Measurements from ENCODE around the gene FZD7. TPM values are rescaled to one million over a fixed set of nuclear protein-coding genes. Genes with fewer than 3 reads are reported as not detected.
A peak's percentile ranks its signal among the peaks of the same experiment; 100 is the strongest.

The FZD7 gene
- total and polyA plus RNA-seq, 2 of the 8 experiments (the other 6 are each of a cell fraction or from before 2014, with no cell fraction given) = 176 to 246 TPM

- Histone ChIP-seq H2BK12ac (ENCODE audit: low read depth, low read length) (peak overlapping the region; percentile 99), H4K8ac (ENCODE audit: extremely low read depth, insufficient read depth, low read length) (peak overlapping the region; percentile 75; the same call in 1 of the 2 replicates), H3K36me3 (ENCODE audit: control insufficient read depth in 2 of 4, insufficient read depth in 4 of 4, low read length in 3 of 4) (no peaks in the 10 kb centered on the region), H4K20me1 (replicated peaks in 1 of 2; ENCODE audit: control insufficient read depth in 1 of 2, insufficient read depth in 2 of 2, low read length in 2 of 2) (no peaks in the 10 kb centered on the region), H4K5ac (ENCODE audit: insufficient read length, low read depth, low read length) (peak overlapping the region; percentile 92), H3K23ac (ENCODE audit: insufficient read length) (no peak overlapping the region), H2BK15ac (ENCODE audit: low read length) (0 out of 2 replicates have a peak overlapping the region, but pooled peaks have one; percentile 12), H3K79me2 (ENCODE audit: control insufficient read depth in 1 of 2, insufficient read depth in 2 of 2, low read length in 2 of 2) (no peaks in the 10 kb centered on the region), H3K9me3 (ENCODE audit: insufficient read depth in 2 of 2, low read depth in 1 of 2, low read length in 1 of 2) (no peaks in the 10 kb centered on the region), H3K18ac (ENCODE audit: extremely low read depth, low read length) (peak overlapping the region; percentile 79), H3K4me2 (ENCODE audit: insufficient read depth in 1 of 2, low read depth in 2 of 2, low read length in 2 of 2) (peak overlapping the region; percentile 68 to 78), H3K23me2 (ENCODE audit: low read depth, low read length) (no peaks in the 10 kb centered on the region; the same call in 1 of the 2 replicates), H2AFZ (ENCODE audit: low read length) (no peak overlapping the region), H2BK5ac (ENCODE audit: low read depth, low read length) (peak overlapping the region; percentile 93), H3K4me3 (ENCODE audit: extremely low read depth in 1 of 4, insufficient read depth in 2 of 4, low read depth in 3 of 4, low read length in 4 of 4) (peak overlapping the region; percentile 4 to 42 (median 20); a peak in 4 of 8 replicates), H4K91ac (replicated peaks; ENCODE audit: insufficient read length, low read length) (peak overlapping the region; percentile 80), H3K4me1 (replicated peaks in 1 of 4; ENCODE audit: control insufficient read depth in 3 of 4, insufficient read depth in 4 of 4, low read length in 3 of 4) (peaks cover 13 to 28% (median 25%) of the 10 kb centered on the region in 4 experiments), H2BK120ac (replicated peaks; ENCODE audit: low read depth, low read length) (peak overlapping the region; percentile 49), H2AK5ac (ENCODE audit: low read depth, low read length) (peak overlapping the region; percentile 76; the same call in 1 of the 2 replicates), H3K56ac (replicated peaks; ENCODE audit: insufficient read length, low read depth, low read length) (no peak overlapping the region), H3K9ac (replicated peaks in 1 of 4; ENCODE audit: extremely low read depth in 1 of 4, low read depth in 3 of 4, low read length in 3 of 4) (peak overlapping the region; percentile 8 to 48 (median 28); a peak in 5 of 7 replicates), H3K27me3 (replicated peaks in 1 of 4; ENCODE audit: control insufficient read depth in 3 of 4, extremely low read depth in 1 of 4, insufficient read depth in 3 of 4, low read length in 3 of 4) (peaks cover 0 to 3% (median 0%) of the 10 kb centered on the region in 4 experiments; a peak in 3 of 7 replicates), H3K4ac (replicated peaks; ENCODE audit: insufficient read length, low read depth, low read length) (peak overlapping the region; percentile 58), H3K79me1 (ENCODE audit: low read depth, low read length) (no peaks in the 10 kb centered on the region), H3K27ac (ENCODE audit: low read depth, low read length) (peak overlapping the region; percentile 66), H2BK20ac (ENCODE audit: low read length) (peak overlapping the region; percentile 68; the same call in 1 of the 2 replicates), H3K14ac (ENCODE audit: insufficient read length) (no peak overlapping the region)
- WGBS, 2 experiments (ENCODE audit: extremely low coverage in 1 of 2, insufficient coverage in 1 of 2, insufficient read length in 1 of 2, insufficient replicate concordance in 2 of 2, low coverage in 1 of 2, low lambda C conversion rate in 2 of 2, missing lambda C conversion rate in 1 of 2) = 15% methylated on average over 8 of the region's 8 CpGs; no CpG with 5 or more reads in 1 of the 2 experiments
- ChIA-PET CTCF (ENCODE audit: partially characterized antibody) (interaction anchor here (1.0 to 2.6 kb wide), 9 partner anchors 12 to 164 kb away, joined by 3 to 13 read pairs (median 5); no protein-coding TSS in a partner anchor), POLR2A (ENCODE audit: partially characterized antibody) (interaction anchor here (0.8 to 3.0 kb wide), 15 partner anchors 8 to 163 kb away, joined by 3 to 18 read pairs (median 4); no protein-coding TSS in a partner anchor)
- TF ChIP-seq E2F6 (IDR thresholded peaks at IDR 0.05) (0 out of 2 replicates have a peak, but pooled peaks have one; percentile 19), HDAC2 (IDR thresholded peaks at IDR 0.05; ENCODE audit: borderline replicate concordance in 1 of 2, low read depth in 2 of 2, low read length in 2 of 2) (no peak), JUN (IDR thresholded peaks at IDR 0.05; ENCODE audit: low read depth, low read length) (no peak), TBP (IDR thresholded peaks at IDR 0.05; ENCODE audit: low read depth, low read length) (peak; percentile 5; the same call in 1 of the 2 replicates), RAD21 (IDR thresholded peaks at IDR 0.05 in 1 of 2, conservative IDR thresholded peaks at IDR 0.05 in 1 of 2; ENCODE audit: low read depth in 2 of 2, low read length in 2 of 2) (0 out of 4 replicates have a peak, but pooled peaks of 1 of the 2 experiments have one; percentile 0), MAX (IDR thresholded peaks at IDR 0.05) (peak; percentile 16; the same call in 1 of the 2 replicates)
- DNase-seq (ENCODE audit: low read depth in 1 of 2, low spot score in 2 of 2) = peak in 1 of 2 experiments; percentile 63
- no peak for FAIRE-seq
Measured at GRCh38 chr2:202023904-202024266, 9.8 kb upstream of the FZD7 start.

Data from H1 (cell line).